GM10266 (cell line): ENCODE results near the gene EMSY.
"Not testable (repeated sequence)": the region's sequence is repeated elsewhere in the genome, so short reads cannot be mapped to it uniquely, and the experiment has no call there.

Experiments
- DNase-seq: peaks from one replicate; pipeline ENCODE4 v3.0.0; 2012; ENCODE audit errors: extremely low spot score
- CTCF ChIP-seq: IDR thresholded peaks from 2 replicates; pipeline ENCODE4 v1.5.1; 2012; ENCODE audit warnings: mild to moderate bottlenecking, low read depth; ENCODE audit not compliant: control insufficient read depth, insufficient read depth; ENCODE audit errors: missing control alignments

The EMSY gene

GRCh38 chr11:76444384-76445120, at the start of gene EMSY:
EMSY (plus strand) TSS chr11:76445018; CDS start chr11:76446939, 1,921 bp downstream.
- no peak for TF ChIP-seq CTCF
- DNase-seq, result peak; percentile 88

DNA sequence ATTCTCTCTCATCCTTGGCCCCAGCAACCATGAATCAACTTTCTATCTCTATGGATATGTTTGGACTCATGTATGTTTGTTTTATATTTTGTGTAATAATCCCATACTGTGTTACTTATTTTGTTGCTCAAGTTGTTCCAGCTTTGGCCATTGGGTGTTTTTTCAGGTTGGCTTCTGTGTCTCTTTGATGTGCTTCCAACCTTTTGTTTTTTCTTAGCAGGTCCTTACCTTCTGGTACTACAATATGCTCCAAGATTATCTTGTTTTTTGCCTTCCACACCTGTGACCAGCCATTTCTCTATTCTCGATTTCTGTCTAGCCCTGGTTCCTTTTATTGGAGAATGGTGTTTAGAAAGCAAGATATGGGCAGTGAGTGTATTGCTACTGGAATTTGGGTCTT, 49.5 kb upstream of the EMSY start:
- no peak for TF ChIP-seq CTCF
- no peak for DNase-seq

DNA sequence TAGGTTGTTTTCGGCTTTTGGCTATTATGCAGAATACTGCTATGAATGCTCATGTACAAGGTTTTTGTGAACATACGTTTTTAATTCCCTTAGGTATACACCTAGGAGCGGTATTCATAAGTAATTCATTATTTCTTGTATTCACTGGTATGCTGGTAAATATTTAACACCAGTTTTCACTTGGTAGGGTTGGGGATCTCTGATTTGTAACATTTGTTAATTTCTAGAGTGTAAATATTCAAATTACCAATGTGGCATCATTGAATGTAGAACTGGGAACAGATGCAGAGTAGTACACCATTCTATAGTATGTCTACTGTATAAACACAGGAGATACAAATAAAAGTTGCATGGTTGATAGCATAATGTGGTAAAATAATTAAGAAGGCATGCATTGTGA, 47.4 kb upstream of the EMSY start:
- no peak for DNase-seq
- no peak for TF ChIP-seq CTCF

DNA sequence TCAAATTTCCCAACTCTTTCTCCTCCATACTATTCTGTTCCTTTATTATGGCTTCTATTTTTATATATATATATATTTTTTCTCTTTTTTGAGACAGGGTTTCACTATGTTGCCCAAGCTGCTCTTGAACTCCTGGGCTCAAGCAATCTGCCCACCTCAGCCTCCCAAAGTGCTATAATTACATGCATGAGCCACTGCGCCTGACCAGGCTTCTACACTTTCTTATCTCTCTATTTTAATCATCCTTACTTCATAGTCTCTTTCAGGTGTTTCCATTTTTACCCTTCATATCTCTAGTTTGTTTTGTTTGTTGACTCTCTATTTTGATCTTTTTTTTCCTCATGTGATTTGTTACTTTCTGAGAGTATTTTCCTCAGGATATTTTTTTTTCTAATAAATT, 43.9 kb upstream of the EMSY start:
- no peak for DNase-seq

GRCh38 chr11:76401484-76401883, 43.3 kb upstream of the EMSY start:
- not testable (repeated sequence) for DNase-seq

More for the DNA sequence above, 43.9 kb upstream of the EMSY start:
- no peak for TF ChIP-seq CTCF

GRCh38 chr11:76406359-76406758, 38.5 kb upstream of the EMSY start:
- DNase-seq, result no peak
- no peak for TF ChIP-seq CTCF

DNA sequence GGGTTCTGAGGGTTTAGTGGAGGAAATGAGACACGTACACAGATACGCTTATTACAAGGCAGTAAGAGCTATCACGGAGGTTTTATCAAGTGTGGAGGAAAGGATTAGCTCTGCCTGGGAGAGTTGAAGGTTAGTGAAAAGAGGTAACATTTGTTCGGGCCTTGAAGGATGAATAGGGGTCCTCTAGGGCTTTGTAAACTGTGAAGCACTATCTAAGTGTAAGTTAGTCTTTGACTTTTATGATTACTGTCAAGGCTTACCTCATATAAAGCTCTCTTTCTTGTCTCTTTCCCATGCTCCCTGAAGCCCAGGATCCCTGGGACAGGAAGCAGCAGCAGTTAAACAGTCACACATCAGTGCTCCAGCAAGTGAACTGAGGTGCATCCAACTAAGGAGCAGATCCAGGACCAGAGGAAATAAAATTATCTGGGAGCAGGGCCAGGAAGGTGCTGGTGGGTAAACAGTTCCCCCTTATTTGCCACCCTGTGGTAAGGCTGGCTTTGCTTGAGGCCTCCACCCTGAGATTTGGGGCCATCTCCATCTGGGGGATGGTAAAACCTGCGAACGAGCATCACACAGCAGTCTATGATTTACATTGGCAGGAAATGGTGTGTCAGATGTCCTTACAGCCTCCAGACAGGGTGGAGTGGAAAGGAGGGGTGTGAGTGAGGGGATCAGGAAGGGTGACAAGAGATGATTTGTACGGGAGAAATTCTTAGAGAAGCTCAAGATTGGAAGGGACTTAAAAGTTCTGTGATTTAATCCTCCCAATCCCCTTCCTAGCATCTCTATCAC, 36.5 kb upstream of the EMSY start:
- no peak for DNase-seq
- TF ChIP-seq CTCF, result no peak
